ENCODE results near the gene SHBG.
"Not testable (repeated sequence)": the region's sequence is repeated elsewhere in the genome, so short reads cannot be mapped to it uniquely, and the experiment has no call there.

SHBG gene

DNA sequence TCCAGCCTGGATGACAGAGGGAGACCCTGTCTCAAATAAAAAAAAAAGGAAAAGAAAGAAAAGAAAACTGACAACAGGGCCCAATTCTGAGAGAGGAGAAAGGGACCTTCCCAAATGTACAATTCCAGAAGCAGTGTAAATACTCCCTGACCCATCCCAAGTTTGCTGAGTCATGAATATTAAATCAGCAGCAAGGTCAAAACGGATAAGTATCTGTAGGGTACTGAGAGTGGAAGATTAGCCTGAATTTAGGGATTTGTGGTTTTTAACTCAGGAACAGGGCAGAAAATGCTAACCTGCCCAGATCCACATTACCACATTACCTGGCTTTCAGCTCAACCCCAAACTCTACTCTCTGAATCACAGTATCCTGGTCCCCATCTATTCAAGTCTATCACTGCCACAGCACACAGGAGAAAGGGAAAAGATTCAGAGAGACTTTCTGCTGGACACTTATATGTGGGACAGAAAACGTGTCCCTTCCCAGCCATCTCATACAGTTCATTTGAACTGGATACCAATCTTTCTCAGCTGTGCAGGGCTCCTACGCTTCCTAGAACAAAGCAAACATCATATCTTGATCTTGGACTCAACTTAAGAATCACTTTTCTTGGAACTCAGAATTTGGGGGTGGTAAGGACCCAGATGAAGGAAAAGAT is 18.2 kb upstream of the SHBG start:
- DNase-seq (ENCODE audit: low read depth in 2 of 2) = no peak

DNA sequence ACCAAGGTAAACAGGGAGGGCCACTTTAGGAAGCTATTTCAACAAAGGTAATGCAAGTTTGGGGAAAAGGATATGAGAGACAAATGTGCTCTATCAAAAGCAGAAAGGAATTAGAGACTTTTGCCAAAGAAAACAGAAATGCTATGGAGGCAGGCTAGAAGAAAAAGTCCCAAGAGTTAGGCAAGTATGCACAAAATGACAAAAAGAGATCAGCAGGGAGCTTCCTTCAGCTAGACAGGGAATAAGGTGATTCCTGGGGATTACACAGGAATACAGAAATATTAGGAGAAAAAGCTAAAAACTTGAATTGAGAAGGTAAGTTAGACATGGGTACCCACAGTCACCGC is 17.7 kb upstream of the SHBG start:
- DNase-seq (ENCODE audit: low read depth in 2 of 2) = no peak

- no peak for DNase-seq (ENCODE audit: low read depth in 2 of 2)
These were observed 16.0 kb upstream of the SHBG start for GRCh38 chr17:7613769-7614424.

DNA sequence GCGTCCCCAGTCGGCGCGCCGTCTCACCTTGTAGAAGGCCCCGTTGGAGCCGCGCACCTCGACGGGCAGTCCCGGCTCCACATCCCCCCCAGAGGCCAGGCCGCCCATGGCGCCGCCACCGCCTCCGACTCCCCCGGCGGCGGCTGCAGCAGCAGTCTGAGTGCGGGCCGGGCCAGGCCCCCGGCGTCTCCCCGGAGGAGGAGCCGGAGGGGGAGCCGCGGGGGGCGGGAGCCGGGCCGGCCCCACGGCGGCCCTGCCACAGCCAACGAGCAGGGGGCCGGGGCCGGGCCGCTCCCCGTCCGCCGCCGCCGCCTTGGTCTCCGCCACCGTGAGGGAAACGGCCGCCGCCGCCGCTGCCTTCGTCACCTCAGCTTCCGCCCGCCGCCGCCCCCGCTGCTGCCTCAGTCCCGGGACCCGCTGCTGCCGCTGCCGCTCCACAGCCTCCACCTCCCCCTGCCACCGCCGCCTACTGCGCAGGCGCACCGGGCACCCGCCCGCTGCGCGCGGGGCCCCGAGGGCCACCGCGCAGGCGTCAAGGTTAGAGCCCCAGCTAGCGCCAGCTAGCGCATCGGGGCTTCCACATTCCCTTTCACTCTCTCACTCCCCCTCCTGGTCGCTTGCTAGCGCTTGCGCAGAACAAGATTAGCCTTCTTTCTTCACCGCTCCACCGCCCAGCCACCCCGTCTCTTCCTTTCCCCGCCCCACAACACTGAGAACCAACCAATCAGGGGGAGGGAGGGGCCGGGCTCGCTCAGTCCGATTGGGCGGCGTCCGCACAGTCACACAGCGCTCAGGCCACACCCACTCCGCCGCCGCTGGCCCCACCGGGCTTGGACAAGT is 15.3 kb upstream of the SHBG start, which contains the start of gene FXR2:
FXR2 (minus strand) TSS at position 473 of the 840 bp plus-strand sequence; CDS start at position 108, 365 bp downstream.
- peak; percentile 97 to 98 for DNase-seq (ENCODE audit: low read depth in 2 of 2)

- DNase-seq (ENCODE audit: low read depth in 2 of 2) = no peak
These were observed 14.6 kb upstream of the SHBG start for GRCh38 chr17:7615265-7615747.

DNA sequence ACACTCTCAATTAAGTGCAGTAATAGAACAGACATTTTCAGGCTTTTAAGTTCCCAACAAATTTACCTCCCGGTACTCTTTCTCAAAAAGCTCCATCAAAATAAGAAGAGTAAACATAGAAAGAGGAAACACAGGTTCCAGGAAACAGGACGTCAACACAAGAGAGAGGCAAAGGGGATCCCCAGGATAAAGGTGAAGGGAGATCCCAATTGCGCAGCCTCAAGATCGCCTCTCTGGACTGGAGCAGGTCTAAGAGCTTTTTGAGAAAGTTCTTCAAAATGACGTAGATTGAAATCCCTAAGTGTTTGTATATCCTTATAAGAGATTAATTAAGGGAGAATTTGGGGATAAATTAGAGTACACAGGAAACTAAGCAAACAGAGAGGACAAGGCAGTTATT is 11.3 kb upstream of the SHBG start:
- no peak for DNase-seq (ENCODE audit: low read depth in 2 of 2)

- no peak for DNase-seq (ENCODE audit: low read depth in 2 of 2)
These were observed 9.1 kb upstream of the SHBG start for GRCh38 chr17:7620835-7621234.

DNA sequence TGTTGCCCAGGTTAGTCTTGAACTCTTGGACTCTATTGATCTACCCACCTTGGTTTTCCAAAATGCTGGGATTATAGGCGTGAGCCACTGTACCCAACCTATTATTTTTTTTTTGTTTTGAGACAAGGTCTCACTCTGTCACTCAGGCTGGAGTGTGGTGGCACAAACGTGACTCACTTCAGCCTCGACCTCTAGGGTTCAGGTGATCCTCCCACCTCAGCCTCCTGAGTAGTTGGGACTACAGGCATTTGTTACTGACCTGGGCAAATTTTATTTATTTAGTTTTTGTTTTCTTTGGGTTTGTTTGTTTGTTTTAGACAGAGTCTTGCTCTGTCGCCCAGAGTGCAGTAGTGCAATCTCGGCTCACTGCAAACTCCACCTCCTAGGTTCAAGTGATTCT is 6.3 kb upstream of the SHBG start:
- no peak for DNase-seq (ENCODE audit: low read depth in 2 of 2)

DNA sequence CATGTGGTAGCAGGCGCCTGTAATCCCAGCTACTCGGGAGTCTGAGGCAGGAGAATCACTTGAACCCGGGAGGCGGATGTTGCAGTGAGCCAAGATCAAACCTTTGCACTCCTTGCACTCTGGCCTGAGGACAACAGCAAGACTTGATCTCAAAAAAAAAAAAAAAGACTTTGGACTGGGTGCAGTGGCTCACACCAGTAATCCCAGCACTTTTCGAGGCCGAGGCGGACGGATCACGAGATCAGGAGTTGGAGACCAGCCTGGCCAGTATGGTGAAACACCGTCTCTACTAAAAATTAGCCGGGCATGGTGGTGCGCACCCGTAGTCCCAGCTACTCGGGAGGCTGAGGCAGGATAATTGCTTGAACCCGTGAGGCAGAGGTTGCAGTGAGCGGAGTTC is 4.2 kb upstream of the SHBG start:
- not testable (repeated sequence) for DNase-seq (ENCODE audit: low read depth in 2 of 2)

GRCh38 chr17:7626307-7626706 is 3.6 kb upstream of the SHBG start:
- no peak for DNase-seq (ENCODE audit: low read depth in 2 of 2)

GRCh38 chr17:7626956-7627249 is 3.0 kb upstream of the SHBG start:
- no peak for DNase-seq (ENCODE audit: low read depth in 2 of 2)

- peak; percentile 74 to 78 for DNase-seq (ENCODE audit: low read depth in 2 of 2)
These were observed 2.4 kb upstream of the SHBG start, which contains the start of gene SAT2 for GRCh38 chr17:7627250-7628121. Gene SAT2 (minus strand): TSS chr17:7627821. CDS start chr17:7627635, 186 bp downstream.

GRCh38 chr17:7631398-7632380 is 1.8 kb downstream of the SHBG start:
- no peak for DNase-seq (ENCODE audit: low read depth in 2 of 2)

GRCh38 chr17:7632492-7632894 is 2.6 kb downstream of the SHBG start:
- no peak for DNase-seq (ENCODE audit: low read depth in 2 of 2)

- DNase-seq (ENCODE audit: low read depth in 2 of 2) = no peak
These were observed 3.2 kb downstream of the SHBG start for GRCh38 chr17:7633093-7633492.

GRCh38 chr17:7634384-7634783 is 4.4 kb downstream of the SHBG start:
- DNase-seq (ENCODE audit: low read depth in 2 of 2) = no peak

GRCh38 chr17:7636163-7636562 is 6.2 kb downstream of the SHBG start:
- DNase-seq (ENCODE audit: low read depth in 2 of 2) = no peak

GRCh38 chr17:7640783-7641182 is 10.8 kb downstream of the SHBG start:
- no peak for DNase-seq (ENCODE audit: low read depth in 2 of 2)

DNA sequence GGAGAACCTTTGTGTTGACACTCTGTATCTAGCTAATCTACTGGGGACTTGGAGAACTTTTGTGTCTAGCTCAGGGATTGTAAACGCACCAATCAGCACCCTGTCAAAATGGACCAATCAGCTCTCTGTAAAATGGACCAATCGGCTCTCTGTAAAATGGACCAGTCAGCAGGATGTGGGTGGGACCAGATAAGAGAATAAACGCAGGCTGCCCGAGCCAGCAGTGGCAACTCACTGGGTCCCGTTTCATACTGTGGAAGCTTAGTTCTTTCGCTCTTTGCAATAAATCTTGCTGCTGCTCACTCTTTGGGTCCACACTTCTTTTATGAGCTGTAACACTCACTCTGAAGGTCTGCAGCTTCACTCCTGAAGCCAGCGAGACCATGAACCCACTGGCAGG is 11.7 kb downstream of the SHBG start:
- not testable (repeated sequence) for DNase-seq (ENCODE audit: low read depth in 2 of 2)

DNA sequence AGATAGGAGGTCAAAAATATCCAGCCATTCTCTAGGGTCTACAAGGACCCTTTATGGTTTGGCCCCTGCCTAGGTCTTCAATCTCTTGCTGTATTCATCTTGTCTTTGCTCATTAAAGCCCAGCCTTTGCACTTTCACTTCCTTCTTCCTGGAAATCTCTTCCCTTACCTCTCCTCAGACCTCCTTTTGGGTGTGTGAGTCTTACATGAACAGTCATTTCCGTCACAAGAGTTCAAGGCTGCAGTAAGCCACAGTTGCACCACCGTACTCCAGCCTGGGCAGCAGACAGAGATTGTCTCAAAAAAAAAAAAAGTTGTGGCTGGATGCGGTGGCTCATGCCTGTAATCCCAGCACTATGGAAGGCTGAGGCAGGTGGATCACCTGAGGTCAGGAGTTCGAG is 14.8 kb downstream of the SHBG start:
- no peak for DNase-seq (ENCODE audit: low read depth in 2 of 2)

GRCh38 chr17:7646457-7646856 is 16.5 kb downstream of the SHBG start:
- no peak for DNase-seq (ENCODE audit: low read depth in 2 of 2)
